ENCODE data around the gene TLL2. TPM values are rescaled to one million over a fixed set of nuclear protein-coding genes. Genes with fewer than 3 reads are reported as not detected.

The TLL2 gene
- total RNA-seq, 1 experiment from 2014 or later = 9.1 TPM

GRCh38 chr10:96421995-96422394 is 91.7 kb downstream of the TLL2 start:
- H3K27ac Mint-ChIP-seq = no peak overlapping the region
- H3K4me1 Mint-ChIP-seq = peaks cover 5% of the 10 kb centered on the region; the same call in 1 of the 2 replicates
- ATAC-seq (no peak), DNase-seq (ENCODE audit: low spot score) (no peak)
- no peaks in the 10 kb centered on the region for H3K27me3 Mint-ChIP-seq (ENCODE audit: low read depth)
- ChIA-PET POLR2A (no interaction called here), CTCF (interaction anchor here (0.6 to 2.0 kb wide), 6 partner anchors 9 to 92 kb away, joined by 3 to 11 read pairs (median 3); partner anchors contain the start of gene TLL2)
- H3K9me3 Mint-ChIP-seq = no peaks in the 10 kb centered on the region
- TF ChIP-seq, protein P1, sequence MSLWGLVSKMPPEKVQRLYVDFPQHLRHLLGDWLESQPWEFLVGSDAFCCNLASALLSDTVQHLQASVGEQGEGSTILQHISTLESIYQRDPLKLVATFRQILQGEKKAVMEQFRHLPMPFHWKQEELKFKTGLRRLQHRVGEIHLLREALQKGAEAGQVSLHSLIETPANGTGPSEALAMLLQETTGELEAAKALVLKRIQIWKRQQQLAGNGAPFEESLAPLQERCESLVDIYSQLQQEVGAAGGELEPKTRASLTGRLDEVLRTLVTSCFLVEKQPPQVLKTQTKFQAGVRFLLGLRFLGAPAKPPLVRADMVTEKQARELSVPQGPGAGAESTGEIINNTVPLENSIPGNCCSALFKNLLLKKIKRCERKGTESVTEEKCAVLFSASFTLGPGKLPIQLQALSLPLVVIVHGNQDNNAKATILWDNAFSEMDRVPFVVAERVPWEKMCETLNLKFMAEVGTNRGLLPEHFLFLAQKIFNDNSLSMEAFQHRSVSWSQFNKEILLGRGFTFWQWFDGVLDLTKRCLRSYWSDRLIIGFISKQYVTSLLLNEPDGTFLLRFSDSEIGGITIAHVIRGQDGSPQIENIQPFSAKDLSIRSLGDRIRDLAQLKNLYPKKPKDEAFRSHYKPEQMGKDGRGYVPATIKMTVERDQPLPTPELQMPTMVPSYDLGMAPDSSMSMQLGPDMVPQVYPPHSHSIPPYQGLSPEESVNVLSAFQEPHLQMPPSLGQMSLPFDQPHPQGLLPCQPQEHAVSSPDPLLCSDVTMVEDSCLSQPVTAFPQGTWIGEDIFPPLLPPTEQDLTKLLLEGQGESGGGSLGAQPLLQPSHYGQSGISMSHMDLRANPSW (CRISPR knock-in tag; conservative IDR thresholded peaks at IDR 0.05; ENCODE audit: low read depth) = no peak
- TF ChIP-seq TP53 (CRISPR knock-in tag; IDR thresholded peaks at IDR 0.05) = no peak
- TF ChIP-seq NR3C1 (CRISPR knock-in tag; conservative IDR thresholded peaks at IDR 0.05; ENCODE audit: low read depth) = no peak
- no peak for TF ChIP-seq CREB1 (CRISPR knock-in tag; IDR thresholded peaks at IDR 0.05)
- TF ChIP-seq MXD4 (CRISPR knock-in tag; IDR thresholded peaks at IDR 0.05; ENCODE audit: borderline replicate concordance) = no peak
- no peak for TF ChIP-seq ZNF532 (CRISPR knock-in tag; IDR thresholded peaks at IDR 0.05; ENCODE audit: borderline replicate concordance)
- no peak for TF ChIP-seq FOXK1 (CRISPR knock-in tag; IDR thresholded peaks at IDR 0.05)
- TF ChIP-seq, protein P2, sequence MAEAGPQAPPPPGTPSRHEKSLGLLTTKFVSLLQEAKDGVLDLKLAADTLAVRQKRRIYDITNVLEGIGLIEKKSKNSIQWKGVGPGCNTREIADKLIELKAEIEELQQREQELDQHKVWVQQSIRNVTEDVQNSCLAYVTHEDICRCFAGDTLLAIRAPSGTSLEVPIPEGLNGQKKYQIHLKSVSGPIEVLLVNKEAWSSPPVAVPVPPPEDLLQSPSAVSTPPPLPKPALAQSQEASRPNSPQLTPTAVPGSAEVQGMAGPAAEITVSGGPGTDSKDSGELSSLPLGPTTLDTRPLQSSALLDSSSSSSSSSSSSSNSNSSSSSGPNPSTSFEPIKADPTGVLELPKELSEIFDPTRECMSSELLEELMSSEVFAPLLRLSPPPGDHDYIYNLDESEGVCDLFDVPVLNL (CRISPR knock-in tag; IDR thresholded peaks at IDR 0.05; ENCODE audit: borderline replicate concordance, low read depth) = no peak
- TF ChIP-seq SMAD4 (CRISPR knock-in tag; IDR thresholded peaks at IDR 0.05) = no peak
- TF ChIP-seq, protein P3, sequence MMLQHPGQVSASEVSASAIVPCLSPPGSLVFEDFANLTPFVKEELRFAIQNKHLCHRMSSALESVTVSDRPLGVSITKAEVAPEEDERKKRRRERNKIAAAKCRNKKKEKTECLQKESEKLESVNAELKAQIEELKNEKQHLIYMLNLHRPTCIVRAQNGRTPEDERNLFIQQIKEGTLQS (CRISPR knock-in tag; conservative IDR thresholded peaks at IDR 0.05) = no peak
- TF ChIP-seq, protein P4, sequence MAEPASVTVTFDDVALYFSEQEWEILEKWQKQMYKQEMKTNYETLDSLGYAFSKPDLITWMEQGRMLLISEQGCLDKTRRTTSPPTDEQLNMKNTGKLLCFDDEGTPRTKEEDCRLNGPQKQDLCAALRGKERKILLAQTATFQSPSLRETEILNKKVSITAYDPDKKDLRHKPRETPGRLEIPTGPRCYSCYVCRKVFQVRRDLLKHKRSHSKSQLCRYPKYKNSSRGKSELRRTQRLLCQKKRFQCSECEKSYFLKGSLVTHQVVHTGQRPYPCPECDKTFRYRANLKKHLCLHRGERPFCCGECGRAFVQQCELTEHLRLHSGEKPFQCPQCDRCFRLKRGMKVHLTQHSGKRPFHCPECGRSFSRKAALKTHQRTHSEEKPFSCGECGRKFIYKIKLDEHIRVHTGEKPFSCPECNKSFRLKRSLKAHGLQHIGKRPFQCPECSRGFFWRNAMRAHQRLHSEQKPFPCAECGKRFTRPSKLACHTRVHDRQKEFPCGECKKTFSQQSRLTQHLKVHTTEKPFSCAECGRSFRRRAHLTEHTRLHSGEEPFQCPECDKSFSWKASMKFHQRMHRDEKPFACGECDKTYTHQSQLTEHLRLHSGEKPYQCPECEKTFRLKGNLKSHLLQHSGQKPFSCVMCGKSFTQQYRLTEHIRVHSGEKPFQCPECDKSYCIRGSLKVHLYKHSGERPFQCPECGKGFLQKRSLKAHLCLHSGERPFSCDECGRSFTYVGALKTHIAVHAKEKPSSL (CRISPR knock-in tag; conservative IDR thresholded peaks at IDR 0.05) = no peak
- no peak for TF ChIP-seq OVOL2 (CRISPR knock-in tag; IDR thresholded peaks at IDR 0.05; ENCODE audit: borderline replicate concordance)
- no peak for TF ChIP-seq ZNF138 (CRISPR knock-in tag; conservative IDR thresholded peaks at IDR 0.05)
- no peak for TF ChIP-seq ETV6 (CRISPR knock-in tag; IDR thresholded peaks at IDR 0.05)
- H3K4me3 Mint-ChIP-seq = no peak overlapping the region
- no peaks in the 10 kb centered on the region for H3K36me3 Mint-ChIP-seq

All from WTC11 (cell line).